Fibroblast of lung (primary cell): Measurements from ENCODE around the gene MCTP2. TPM values are rescaled to one million over a fixed set of nuclear protein-coding genes. Genes with fewer than 3 reads are reported as not detected.

Experiments
- DNase-seq, 2 donors: peaks; one replicate each; pipeline versions ENCODE4 v3.0.0 to v3.0.0-alpha.2; 2010; ENCODE audit warnings: low read depth in 2 of 2
- H2AFZ ChIP-seq: 2 replicates; pipeline ENCODE4 v1.5.1; 2012; ENCODE audit warnings: low read length, control low read depth, inconsistent platforms
- H3K27ac ChIP-seq: 2 replicates; pipeline ENCODE4 v1.5.1; 2011; ENCODE audit warnings: low read length, control low read depth; ENCODE audit not compliant: insufficient read depth
- H3K27me3 ChIP-seq: 2 replicates; pipeline ENCODE4 v1.5.1; 2011; ENCODE audit warnings: mild to moderate bottlenecking, low read length; ENCODE audit not compliant: control insufficient read depth, insufficient read depth
- H3K36me3 ChIP-seq: 2 replicates; pipeline ENCODE4 v1.5.1; 2011; ENCODE audit warnings: low read length; ENCODE audit not compliant: control insufficient read depth, insufficient read depth
- H3K4me1 ChIP-seq: 2 replicates; pipeline ENCODE4 v1.5.1; 2011; ENCODE audit warnings: low read length; ENCODE audit not compliant: control insufficient read depth, insufficient read depth; ENCODE audit errors: extremely low read depth
- H3K4me2 ChIP-seq: 2 replicates; pipeline ENCODE4 v1.5.1; 2011; ENCODE audit warnings: low read length, control low read depth; ENCODE audit not compliant: insufficient read depth; ENCODE audit errors: extremely low read depth
- H3K4me3 ChIP-seq, 4 experiments: fragments of 200-600 bp in 1 of 4; sonication (generic) in 1 of 4; replicated peaks in 1 of 4; 2 replicates each; pipeline ENCODE4 v1.5.1; 2011 to 2016; ENCODE audit warnings: low read length in 4 of 4, low read depth in 3 of 4, mild to moderate bottlenecking in 3 of 4, control low read depth in 2 of 4, inconsistent platforms in 1 of 4, mixed read lengths in 1 of 4; ENCODE audit not compliant: insufficient read depth in 1 of 4; ENCODE audit errors: control extremely low read depth in 1 of 4
- H3K79me2 ChIP-seq: 2 replicates; pipeline ENCODE4 v1.5.1; 2012; ENCODE audit warnings: mild to moderate bottlenecking, low read length, inconsistent platforms; ENCODE audit not compliant: control insufficient read depth, insufficient read depth
- H3K9ac ChIP-seq: 2 replicates; pipeline ENCODE4 v1.5.1; 2011; ENCODE audit warnings: mild to moderate bottlenecking, low read length, control low read depth; ENCODE audit not compliant: insufficient read depth
- H3K9me3 ChIP-seq: 2 replicates; pipeline ENCODE4 v1.5.1; 2012; ENCODE audit warnings: low read depth, low read length; ENCODE audit not compliant: control insufficient read depth, insufficient read depth
- H4K20me1 ChIP-seq: 2 replicates; pipeline ENCODE4 v1.5.1; 2011; ENCODE audit warnings: low read length; ENCODE audit not compliant: control insufficient read depth, insufficient read depth; ENCODE audit errors: extremely low read depth
- EZH2 ChIP-seq: IDR thresholded peaks from 2 replicates; pipeline ENCODE4 v1.5.1; 2012; ENCODE audit warnings: low read length, control low read depth, mild to moderate bottlenecking; ENCODE audit errors: missing control alignments
- polyA plus RNA-seq, 2 donors: library from polyadenylated mRNA; depleted of rRNA in 1 of 2; stranded (reverse) in 1 of 2; unstranded in 1 of 2; fragments of >200 nt; gene quantifications; 2 replicates each; pipeline ENCODE4 v1.2.1, GENCODE V29; 2011 to 2012; ENCODE audit warnings: missing spikeins in 1 of 2
- total RNA-seq: library from RNA; depleted of rRNA; stranded (reverse); fragments of >200 nt; gene quantifications from 2 replicates; pipeline ENCODE4 v1.2.1, GENCODE V29; 2014
- TF ChIP-seq, protein P1 (sequence below), 2 donors: IDR thresholded peaks in 1 of 2; conservative IDR thresholded peaks in 1 of 2; 1 replicate in 1 of 2; 2 replicates in 1 of 2; pipeline ENCODE4 v1.5.1; 2011 to 2012; ENCODE audit warnings: low read length in 2 of 2, control low read depth in 1 of 2, inconsistent platforms in 1 of 2, low read depth in 1 of 2, mild to moderate bottlenecking in 1 of 2

Gene MCTP2
- total and polyA plus RNA-seq, 2 donors (not counting 1 experiment from before 2014, with no cell fraction given): 3.6 to 14.5 TPM

DNA sequence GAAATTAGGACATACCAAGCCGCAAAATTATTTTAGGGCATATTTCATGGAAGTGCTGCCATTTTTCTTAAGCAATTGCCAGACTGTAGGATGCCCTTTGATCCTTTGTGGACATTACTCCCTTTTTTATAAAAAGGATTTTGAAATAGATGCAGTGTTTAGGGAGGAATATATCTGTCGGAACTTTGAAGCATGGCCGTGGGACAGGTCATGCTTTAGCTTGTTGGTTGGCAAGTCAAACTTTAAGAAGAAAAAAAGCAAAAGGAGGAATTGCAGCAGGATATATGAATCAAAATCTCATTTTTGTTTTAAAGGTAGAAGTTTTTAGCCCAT, 122.1 kb downstream of the MCTP2 start:
- no peak overlapping the region for H3K9ac ChIP-seq
- H2AFZ ChIP-seq: no peak overlapping the region
- no peaks in the 10 kb centered on the region for H4K20me1 ChIP-seq
- H3K79me2 ChIP-seq: no peaks in the 10 kb centered on the region
- DNase-seq: no peak
- no peak overlapping the region for H3K27ac ChIP-seq
- H3K4me3 ChIP-seq: no peak overlapping the region
- H3K9me3 ChIP-seq: no peaks in the 10 kb centered on the region
- TF ChIP-seq EZH2: no peak
- TF ChIP-seq, protein P1, sequence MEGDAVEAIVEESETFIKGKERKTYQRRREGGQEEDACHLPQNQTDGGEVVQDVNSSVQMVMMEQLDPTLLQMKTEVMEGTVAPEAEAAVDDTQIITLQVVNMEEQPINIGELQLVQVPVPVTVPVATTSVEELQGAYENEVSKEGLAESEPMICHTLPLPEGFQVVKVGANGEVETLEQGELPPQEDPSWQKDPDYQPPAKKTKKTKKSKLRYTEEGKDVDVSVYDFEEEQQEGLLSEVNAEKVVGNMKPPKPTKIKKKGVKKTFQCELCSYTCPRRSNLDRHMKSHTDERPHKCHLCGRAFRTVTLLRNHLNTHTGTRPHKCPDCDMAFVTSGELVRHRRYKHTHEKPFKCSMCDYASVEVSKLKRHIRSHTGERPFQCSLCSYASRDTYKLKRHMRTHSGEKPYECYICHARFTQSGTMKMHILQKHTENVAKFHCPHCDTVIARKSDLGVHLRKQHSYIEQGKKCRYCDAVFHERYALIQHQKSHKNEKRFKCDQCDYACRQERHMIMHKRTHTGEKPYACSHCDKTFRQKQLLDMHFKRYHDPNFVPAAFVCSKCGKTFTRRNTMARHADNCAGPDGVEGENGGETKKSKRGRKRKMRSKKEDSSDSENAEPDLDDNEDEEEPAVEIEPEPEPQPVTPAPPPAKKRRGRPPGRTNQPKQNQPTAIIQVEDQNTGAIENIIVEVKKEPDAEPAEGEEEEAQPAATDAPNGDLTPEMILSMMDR (conservative IDR thresholded peaks at IDR 0.05 in 1 of 2, IDR thresholded peaks at IDR 0.05 in 1 of 2; ENCODE audit: low read depth in 1 of 2, low read length in 2 of 2): no peak
- no peaks in the 10 kb centered on the region for H3K36me3 ChIP-seq
- H3K4me2 ChIP-seq: no peak overlapping the region
- H3K4me1 ChIP-seq: no peaks in the 10 kb centered on the region
- H3K27me3 ChIP-seq: no peaks in the 10 kb centered on the region

- Histone ChIP-seq H3K4me2 (no peak overlapping the region), H3K79me2 (no peaks in the 10 kb centered on the region), H3K9me3 (no peaks in the 10 kb centered on the region), H3K4me3 (no peak overlapping the region), H3K9ac (no peak overlapping the region), H3K36me3 (no peaks in the 10 kb centered on the region), H3K4me1 (no peaks in the 10 kb centered on the region), H2AFZ (no peak overlapping the region), H3K27me3 (no peaks in the 10 kb centered on the region), H3K27ac (no peak overlapping the region), H4K20me1 (no peaks in the 10 kb centered on the region)
- no peak for DNase-seq
- TF ChIP-seq, protein P1 (conservative IDR thresholded peaks at IDR 0.05 in 1 of 2, IDR thresholded peaks at IDR 0.05 in 1 of 2; ENCODE audit: low read depth in 1 of 2, low read length in 2 of 2): no peak
- no peak for TF ChIP-seq EZH2
Observed at GRCh38 chr15:94354655-94355054, 123.3 kb downstream of the MCTP2 start.

- no peak overlapping the region for H2AFZ ChIP-seq
- H3K9ac ChIP-seq: no peak overlapping the region
- H3K4me2 ChIP-seq: no peak overlapping the region
- H3K4me1 ChIP-seq: no peaks in the 10 kb centered on the region
- no peak overlapping the region for H3K4me3 ChIP-seq
- H3K27me3 ChIP-seq: no peaks in the 10 kb centered on the region
- TF ChIP-seq, protein P1 (conservative IDR thresholded peaks at IDR 0.05 in 1 of 2, IDR thresholded peaks at IDR 0.05 in 1 of 2; ENCODE audit: low read depth in 1 of 2, low read length in 2 of 2): no peak
- TF ChIP-seq EZH2: no peak
- H4K20me1 ChIP-seq: no peaks in the 10 kb centered on the region
- DNase-seq: no peak
- H3K79me2 ChIP-seq: no peaks in the 10 kb centered on the region
- no peaks in the 10 kb centered on the region for H3K9me3 ChIP-seq
- H3K36me3 ChIP-seq: no peaks in the 10 kb centered on the region
- no peak overlapping the region for H3K27ac ChIP-seq
Observed at GRCh38 chr15:94359716-94360115, 128.4 kb downstream of the MCTP2 start.
